SK-N-SH treated with all-trans-retinoic acid at 6 μM for 48 hours (cell line): Measurements from ENCODE around the gene LYPLA2.

Experiments used
- ATAC-seq: fragments of 200-7000 bp; cut with Tn5 transposase; 3 replicates; pipeline ENCODE4 v1.9.1; 2020; ENCODE audit warnings: mild to moderate bottlenecking, moderate library complexity
- ARNTL ChIP-seq: fragments of 450-650 bp; formaldehyde crosslinking; IDR thresholded peaks from 2 replicates; pipeline ENCODE4 v1.5.0; 2020; ENCODE audit warnings: low read depth, mild to moderate bottlenecking, moderate library complexity, borderline replicate concordance
- BACH2 ChIP-seq: fragments of 250-450 bp; sonication (Bioruptor Pico); IDR thresholded peaks from 2 replicates; pipeline ENCODE4 v1.9.0; 2021; ENCODE audit warnings: mild to moderate bottlenecking, borderline replicate concordance
- CSDC2 ChIP-seq: fragments of 250-450 bp; sonication (Bioruptor Pico); IDR thresholded peaks from 2 replicates; pipeline ENCODE4 v1.5.0; 2020; ENCODE audit warnings: mild to moderate bottlenecking, moderate library complexity
- GLIS3 ChIP-seq: fragments of 250-450 bp; sonication (Bioruptor Pico); IDR thresholded peaks from 2 replicates; pipeline ENCODE4 v1.5.0; 2020; ENCODE audit warnings: mild to moderate bottlenecking, moderate library complexity
- ISL1 ChIP-seq: fragments of 250-450 bp; sonication (Bioruptor Pico); IDR thresholded peaks from 2 replicates; pipeline ENCODE4 v2.1.2; 2022; ENCODE audit warnings: mild to moderate bottlenecking, moderate library complexity
- OSR1 ChIP-seq: fragments of 250-450 bp; sonication (Bioruptor Pico); IDR thresholded peaks from 2 replicates; pipeline ENCODE4 v1.8.0; 2022; ENCODE audit warnings: moderate library complexity, mild to moderate bottlenecking, inconsistent platforms
- RARB ChIP-seq: fragments of 250-450 bp; sonication (Bioruptor Pico); IDR thresholded peaks from 2 replicates; pipeline ENCODE4 v1.8.0; 2021; ENCODE audit warnings: mild to moderate bottlenecking, moderate library complexity
- SNAI2 ChIP-seq: fragments of 250-450 bp; sonication (Bioruptor Pico); IDR thresholded peaks from 2 replicates; pipeline ENCODE4 v1.5.0; 2020; ENCODE audit warnings: mild to moderate bottlenecking, moderate library complexity
- TCF4 ChIP-seq: fragments of 250-450 bp; sonication (Bioruptor Pico); IDR thresholded peaks from 2 replicates; pipeline ENCODE4 v1.8.0; 2021; ENCODE audit warnings: mild to moderate bottlenecking, moderate library complexity, borderline replicate concordance
- ZC3H10 ChIP-seq: fragments of 250-450 bp; sonication (Bioruptor Pico); IDR thresholded peaks from 2 replicates; pipeline ENCODE4 v1.5.1; 2021; ENCODE audit warnings: mild to moderate bottlenecking, moderate library complexity
- ZFP30 ChIP-seq: fragments of 450-650 bp; formaldehyde crosslinking; IDR thresholded peaks from 2 replicates; pipeline ENCODE4 v1.5.0; 2022; ENCODE audit warnings: mild to moderate bottlenecking, moderate library complexity
- ZNF565 ChIP-seq: fragments of 450-650 bp; formaldehyde crosslinking; conservative IDR thresholded peaks from 2 replicates; pipeline ENCODE4 v1.5.0; 2020; ENCODE audit warnings: low read depth, mild to moderate bottlenecking, moderate library complexity
- ZNF70 ChIP-seq: fragments of 450-650 bp; formaldehyde crosslinking; IDR thresholded peaks from 2 replicates; pipeline ENCODE4 v1.5.0; 2020; ENCODE audit warnings: mild to moderate bottlenecking, moderate library complexity
- ZNF8 ChIP-seq: fragments of 450-650 bp; formaldehyde crosslinking; IDR thresholded peaks from 2 replicates; pipeline ENCODE4 v1.5.0; 2020; ENCODE audit warnings: mild to moderate bottlenecking, moderate library complexity
- TF ChIP-seq, protein P1 (sequence below): fragments of 250-450 bp; sonication (Bioruptor Pico); IDR thresholded peaks from 2 replicates; pipeline ENCODE4 v1.8.0; 2020; ENCODE audit warnings: mild to moderate bottlenecking, moderate library complexity, borderline replicate concordance
- TF ChIP-seq, protein P2 (sequence below): fragments of 250-450 bp; sonication (Bioruptor Pico); IDR thresholded peaks from 2 replicates; pipeline ENCODE4 v1.5.1; 2021; ENCODE audit warnings: mild to moderate bottlenecking, moderate library complexity
- TF ChIP-seq, protein P3 (sequence below): fragments of 250-450 bp; sonication (Bioruptor Pico); IDR thresholded peaks from 2 replicates; pipeline ENCODE4 v1.8.0; 2021; ENCODE audit warnings: low read depth, mild to moderate bottlenecking, moderate library complexity, borderline replicate concordance
- TF ChIP-seq, protein P4 (sequence below): fragments of 250-450 bp; sonication (Bioruptor Pico); IDR thresholded peaks from 2 replicates; pipeline ENCODE4 v1.5.0; 2020; ENCODE audit warnings: mild to moderate bottlenecking, moderate library complexity

Gene LYPLA2

DNA sequence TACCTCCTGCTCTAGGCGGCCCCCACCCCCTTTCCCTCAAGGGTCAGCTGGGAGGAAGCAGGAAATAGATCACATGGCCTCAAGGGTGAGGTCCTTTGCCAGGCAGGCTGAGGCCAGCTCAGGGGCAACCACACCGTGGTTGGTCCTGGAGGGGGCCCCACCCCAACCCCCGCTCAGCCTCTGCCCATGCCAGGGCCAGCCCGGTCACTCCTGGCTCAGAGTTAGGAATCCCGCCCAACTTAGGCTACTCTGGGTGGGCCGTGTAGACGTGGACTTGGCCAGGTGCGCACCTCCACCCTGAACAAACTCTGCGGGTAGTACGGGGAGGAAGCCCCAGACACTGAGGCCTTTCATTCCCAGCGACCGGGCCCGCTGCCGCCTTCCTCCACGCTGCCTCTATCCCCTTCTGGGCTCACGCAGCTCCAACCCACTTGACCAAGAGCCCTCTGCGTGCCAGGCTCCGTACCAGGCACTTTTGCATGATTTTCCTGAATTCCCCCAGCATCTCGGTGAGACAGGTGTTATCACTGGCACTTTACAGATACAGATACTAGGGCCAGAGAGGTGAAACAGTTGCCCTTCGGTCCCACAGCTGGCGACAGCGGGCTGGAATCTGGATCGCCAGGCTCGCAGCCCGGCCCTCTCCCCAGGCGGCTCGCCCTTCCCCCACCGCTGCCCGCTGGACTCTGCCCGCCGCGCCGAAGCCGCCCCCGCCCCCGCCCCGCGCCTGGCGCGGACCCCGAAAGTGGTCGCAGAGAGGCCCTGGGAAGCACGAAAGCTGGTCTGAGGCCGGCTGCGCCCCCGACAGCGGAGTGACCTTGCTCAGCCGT lies 8.8 kb downstream of the LYPLA2 start (continued):
- TF ChIP-seq, protein P1, sequence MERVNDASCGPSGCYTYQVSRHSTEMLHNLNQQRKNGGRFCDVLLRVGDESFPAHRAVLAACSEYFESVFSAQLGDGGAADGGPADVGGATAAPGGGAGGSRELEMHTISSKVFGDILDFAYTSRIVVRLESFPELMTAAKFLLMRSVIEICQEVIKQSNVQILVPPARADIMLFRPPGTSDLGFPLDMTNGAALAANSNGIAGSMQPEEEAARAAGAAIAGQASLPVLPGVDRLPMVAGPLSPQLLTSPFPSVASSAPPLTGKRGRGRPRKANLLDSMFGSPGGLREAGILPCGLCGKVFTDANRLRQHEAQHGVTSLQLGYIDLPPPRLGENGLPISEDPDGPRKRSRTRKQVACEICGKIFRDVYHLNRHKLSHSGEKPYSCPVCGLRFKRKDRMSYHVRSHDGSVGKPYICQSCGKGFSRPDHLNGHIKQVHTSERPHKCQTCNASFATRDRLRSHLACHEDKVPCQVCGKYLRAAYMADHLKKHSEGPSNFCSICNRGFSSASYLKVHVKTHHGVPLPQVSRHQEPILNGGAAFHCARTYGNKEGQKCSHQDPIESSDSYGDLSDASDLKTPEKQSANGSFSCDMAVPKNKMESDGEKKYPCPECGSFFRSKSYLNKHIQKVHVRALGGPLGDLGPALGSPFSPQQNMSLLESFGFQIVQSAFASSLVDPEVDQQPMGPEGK, result no peak
- TF ChIP-seq SNAI2 (CRISPR knock-in tag), result no peak
- TF ChIP-seq BACH2 (CRISPR knock-in tag), result no peak
- no peak for TF ChIP-seq ZC3H10 (CRISPR knock-in tag)

DNA sequence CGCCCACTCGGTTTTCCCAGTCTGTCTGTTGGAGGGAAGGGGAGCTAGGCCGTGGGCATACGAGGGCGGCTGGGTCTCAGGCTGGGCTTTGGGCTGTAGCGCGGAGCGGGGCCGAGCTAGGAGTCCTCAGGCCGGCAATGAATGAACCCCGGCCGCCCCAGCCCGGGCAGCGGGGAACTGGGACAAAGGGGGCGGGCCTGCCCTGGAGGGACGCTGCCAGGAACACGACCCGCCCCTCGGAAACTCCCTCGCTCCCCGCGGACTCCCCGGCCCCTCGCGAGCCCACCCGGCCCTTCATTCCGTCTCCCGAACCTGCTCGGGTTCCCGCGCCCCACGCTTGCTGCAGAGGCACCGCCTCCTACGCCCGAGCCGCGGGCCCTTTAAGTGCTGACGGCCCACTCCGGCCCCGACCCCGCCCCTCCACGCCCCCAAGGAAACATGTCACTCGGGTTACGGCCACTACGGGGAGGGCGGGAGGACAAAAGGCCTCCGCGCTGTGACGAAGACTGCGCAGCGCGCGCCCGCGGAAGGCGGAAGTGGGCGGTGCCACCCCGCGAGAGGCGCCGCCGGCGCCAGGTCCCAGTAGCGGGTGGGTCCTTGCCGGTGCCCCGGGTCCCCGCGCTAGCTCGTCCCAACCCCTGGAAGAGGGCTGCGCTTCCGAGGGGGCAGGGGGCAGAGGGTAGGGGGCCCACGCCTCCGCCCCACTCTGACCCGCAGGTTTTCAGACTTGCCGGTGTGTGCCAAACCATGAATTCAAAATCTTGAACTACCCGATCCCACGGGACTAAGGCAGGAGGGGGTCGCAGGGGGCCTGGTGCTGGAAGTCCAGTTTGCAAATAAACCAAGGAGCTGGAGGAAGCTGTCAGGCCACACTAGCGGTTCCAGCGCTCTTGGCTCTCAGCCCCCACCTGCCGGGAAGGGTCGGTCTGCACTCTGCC lies 9.7 kb downstream of the LYPLA2 start, which contains the start of gene GALE:
TSS of gene GALE (minus strand) at position 355 of the 938 bp plus-strand sequence. CDS start 1,747 bp downstream, outside the sequence.
- TF ChIP-seq ZNF8 (CRISPR knock-in tag), result no peak
- no peak for TF ChIP-seq RARB (CRISPR knock-in tag)
- no peak for TF ChIP-seq ISL1 (CRISPR knock-in tag)
- peak; percentile 71; the same call in 1 of the 2 replicates for TF ChIP-seq GLIS3
- no peak for TF ChIP-seq SNAI2 (CRISPR knock-in tag)
- TF ChIP-seq ZNF565 (CRISPR knock-in tag), result no peak
- no peak for TF ChIP-seq ZFP30 (CRISPR knock-in tag)
- TF ChIP-seq TCF4 (CRISPR knock-in tag), result no peak
- TF ChIP-seq BACH2 (CRISPR knock-in tag), result no peak
- no peak for TF ChIP-seq ZC3H10 (CRISPR knock-in tag)
- no peak for TF ChIP-seq CSDC2
- TF ChIP-seq, protein P2, sequence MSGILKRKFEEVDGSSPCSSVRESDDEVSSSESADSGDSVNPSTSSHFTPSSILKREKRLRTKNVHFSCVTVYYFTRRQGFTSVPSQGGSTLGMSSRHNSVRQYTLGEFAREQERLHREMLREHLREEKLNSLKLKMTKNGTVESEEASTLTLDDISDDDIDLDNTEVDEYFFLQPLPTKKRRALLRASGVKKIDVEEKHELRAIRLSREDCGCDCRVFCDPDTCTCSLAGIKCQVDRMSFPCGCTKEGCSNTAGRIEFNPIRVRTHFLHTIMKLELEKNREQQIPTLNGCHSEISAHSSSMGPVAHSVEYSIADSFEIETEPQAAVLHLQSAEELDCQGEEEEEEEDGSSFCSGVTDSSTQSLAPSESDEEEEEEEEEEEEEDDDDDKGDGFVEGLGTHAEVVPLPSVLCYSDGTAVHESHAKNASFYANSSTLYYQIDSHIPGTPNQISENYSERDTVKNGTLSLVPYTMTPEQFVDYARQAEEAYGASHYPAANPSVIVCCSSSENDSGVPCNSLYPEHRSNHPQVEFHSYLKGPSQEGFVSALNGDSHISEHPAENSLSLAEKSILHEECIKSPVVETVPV (CRISPR knock-in tag), result peak; percentile 45; the same call in 1 of the 2 replicates
- no peak for TF ChIP-seq ZNF70 (CRISPR knock-in tag)
- TF ChIP-seq ARNTL (CRISPR knock-in tag), result no peak
- TF ChIP-seq OSR1 (CRISPR knock-in tag), result no peak
- TF ChIP-seq, protein P3, sequence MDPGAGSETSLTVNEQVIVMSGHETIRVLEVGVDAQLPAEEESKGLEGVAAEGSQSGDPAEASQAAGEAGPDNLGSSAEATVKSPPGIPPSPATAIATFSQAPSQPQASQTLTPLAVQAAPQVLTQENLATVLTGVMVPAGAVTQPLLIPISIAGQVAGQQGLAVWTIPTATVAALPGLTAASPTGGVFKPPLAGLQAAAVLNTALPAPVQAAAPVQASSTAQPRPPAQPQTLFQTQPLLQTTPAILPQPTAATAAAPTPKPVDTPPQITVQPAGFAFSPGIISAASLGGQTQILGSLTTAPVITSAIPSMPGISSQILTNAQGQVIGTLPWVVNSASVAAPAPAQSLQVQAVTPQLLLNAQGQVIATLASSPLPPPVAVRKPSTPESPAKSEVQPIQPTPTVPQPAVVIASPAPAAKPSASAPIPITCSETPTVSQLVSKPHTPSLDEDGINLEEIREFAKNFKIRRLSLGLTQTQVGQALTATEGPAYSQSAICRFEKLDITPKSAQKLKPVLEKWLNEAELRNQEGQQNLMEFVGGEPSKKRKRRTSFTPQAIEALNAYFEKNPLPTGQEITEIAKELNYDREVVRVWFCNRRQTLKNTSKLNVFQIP, result no peak
- ATAC-seq, result peak; percentile 87

DNA sequence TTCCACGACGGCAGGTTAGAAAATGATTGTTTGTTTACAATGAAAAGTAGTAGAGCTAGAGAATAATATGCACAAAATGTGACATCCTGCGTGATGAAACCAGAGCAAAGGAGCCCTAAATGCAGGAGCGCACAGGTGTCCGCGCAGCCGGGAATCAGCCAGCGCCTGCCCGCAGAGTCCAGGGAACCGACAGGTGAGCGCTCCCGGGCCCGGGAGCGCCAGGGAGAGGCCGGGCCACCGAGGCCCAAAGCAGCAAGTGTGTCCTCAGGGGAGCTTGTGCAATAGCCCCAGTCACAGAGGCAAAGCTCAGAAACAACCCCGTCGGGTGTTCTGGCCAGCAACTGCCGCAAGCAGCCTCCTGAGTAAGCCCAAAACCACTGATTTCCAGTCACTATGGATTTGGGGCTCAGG lies 10.4 kb downstream of the LYPLA2 start:
- no peak; the same call in 2 of the 3 replicates for ATAC-seq
- TF ChIP-seq, protein P4, sequence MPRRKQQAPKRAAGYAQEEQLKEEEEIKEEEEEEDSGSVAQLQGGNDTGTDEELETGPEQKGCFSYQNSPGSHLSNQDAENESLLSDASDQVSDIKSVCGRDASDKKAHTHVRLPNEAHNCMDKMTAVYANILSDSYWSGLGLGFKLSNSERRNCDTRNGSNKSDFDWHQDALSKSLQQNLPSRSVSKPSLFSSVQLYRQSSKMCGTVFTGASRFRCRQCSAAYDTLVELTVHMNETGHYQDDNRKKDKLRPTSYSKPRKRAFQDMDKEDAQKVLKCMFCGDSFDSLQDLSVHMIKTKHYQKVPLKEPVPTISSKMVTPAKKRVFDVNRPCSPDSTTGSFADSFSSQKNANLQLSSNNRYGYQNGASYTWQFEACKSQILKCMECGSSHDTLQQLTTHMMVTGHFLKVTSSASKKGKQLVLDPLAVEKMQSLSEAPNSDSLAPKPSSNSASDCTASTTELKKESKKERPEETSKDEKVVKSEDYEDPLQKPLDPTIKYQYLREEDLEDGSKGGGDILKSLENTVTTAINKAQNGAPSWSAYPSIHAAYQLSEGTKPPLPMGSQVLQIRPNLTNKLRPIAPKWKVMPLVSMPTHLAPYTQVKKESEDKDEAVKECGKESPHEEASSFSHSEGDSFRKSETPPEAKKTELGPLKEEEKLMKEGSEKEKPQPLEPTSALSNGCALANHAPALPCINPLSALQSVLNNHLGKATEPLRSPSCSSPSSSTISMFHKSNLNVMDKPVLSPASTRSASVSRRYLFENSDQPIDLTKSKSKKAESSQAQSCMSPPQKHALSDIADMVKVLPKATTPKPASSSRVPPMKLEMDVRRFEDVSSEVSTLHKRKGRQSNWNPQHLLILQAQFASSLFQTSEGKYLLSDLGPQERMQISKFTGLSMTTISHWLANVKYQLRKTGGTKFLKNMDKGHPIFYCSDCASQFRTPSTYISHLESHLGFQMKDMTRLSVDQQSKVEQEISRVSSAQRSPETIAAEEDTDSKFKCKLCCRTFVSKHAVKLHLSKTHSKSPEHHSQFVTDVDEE (CRISPR knock-in tag), result no peak
- no peak for TF ChIP-seq ZFP30 (CRISPR knock-in tag)
- no peak for TF ChIP-seq ISL1 (CRISPR knock-in tag)
- TF ChIP-seq, protein P1, result no peak
